HG03060 (cell line): ENCODE results near the gene LAMC3.

Experiments used
- ATAC-seq: cut with Tn5 transposase; IDR thresholded peaks from one replicate; pipeline ENCODE4 v1.9.1; 2021; ENCODE audit warnings: low read depth, moderate number of reproducible peaks; ENCODE audit not compliant: unreplicated experiment

Gene LAMC3

GRCh38 chr9:131038256-131039128 lies 29.5 kb downstream of the LAMC3 start:
- ATAC-seq = no peak

GRCh38 chr9:131039129-131039954 lies 30.4 kb downstream of the LAMC3 start:
- ATAC-seq = no peak

GRCh38 chr9:131042666-131043065 lies 33.7 kb downstream of the LAMC3 start:
- no peak for ATAC-seq

- ATAC-seq = no peak
These were observed 34.1 kb downstream of the LAMC3 start for GRCh38 chr9:131043087-131043486.

- ATAC-seq = no peak
These were observed 34.7 kb downstream of the LAMC3 start for GRCh38 chr9:131043646-131044045.

- ATAC-seq = no peak
These were observed 36.5 kb downstream of the LAMC3 start for GRCh38 chr9:131045300-131046092.

- ATAC-seq = no peak
These were observed 37.1 kb downstream of the LAMC3 start for GRCh38 chr9:131046093-131046380.

- ATAC-seq = no peak
These were observed 37.7 kb downstream of the LAMC3 start for GRCh38 chr9:131046581-131047202.

GRCh38 chr9:131048332-131048731 lies 39.4 kb downstream of the LAMC3 start:
- no peak for ATAC-seq

- ATAC-seq = no peak
These were observed 39.8 kb downstream of the LAMC3 start for GRCh38 chr9:131048820-131049219.

- no peak for ATAC-seq
These were observed 41.1 kb downstream of the LAMC3 start for GRCh38 chr9:131049829-131050715.

GRCh38 chr9:131050831-131051230 lies 41.9 kb downstream of the LAMC3 start:
- ATAC-seq = no peak

GRCh38 chr9:131051592-131052517 lies 42.9 kb downstream of the LAMC3 start:
- ATAC-seq = no peak

- ATAC-seq = no peak
These were observed 44.9 kb downstream of the LAMC3 start for GRCh38 chr9:131053896-131054295.

GRCh38 chr9:131056781-131057506 lies 48.0 kb downstream of the LAMC3 start:
- no peak for ATAC-seq

GRCh38 chr9:131060900-131061630 lies 52.1 kb downstream of the LAMC3 start:
- ATAC-seq = no peak

GRCh38 chr9:131062969-131063368 lies 54.0 kb downstream of the LAMC3 start:
- no peak for ATAC-seq
